Muscle of arm (tissue), 14 donors: Measurements from ENCODE around the gene KIF5A. TPM values are rescaled to one million over a fixed set of nuclear protein-coding genes. Genes with fewer than 3 reads are reported as not detected.
"Not testable (repeated sequence)": the region's sequence is repeated elsewhere in the genome, so short reads cannot be mapped to it uniquely, and the experiment has no call there.

Experiments
- DNase-seq: peaks from one replicate; pipeline ENCODE4 v3.0.0-alpha.2; 2013
- long read RNA-seq, 11 donors: transcript quantifications; one replicate each; lab custom pipeline, GENCODE V29; 2026
- polyA plus RNA-seq, 12 donors: library from polyadenylated mRNA; unstranded; fragments of 120-200 nt; gene quantifications; one replicate each; pipeline ENCODE4 v1.2.1, GENCODE V29; 2013; ENCODE audit not compliant: insufficient read length in 12 of 12

Gene KIF5A
- polyA plus RNA-seq, result 1 to 10 TPM in 1 of 12 donors, under 1 TPM in 10, not detected in 1; 0.04 to 5.2 (median 0.21) TPM
- long read RNA-seq, donor 1, result 0 reads
- long read RNA-seq, donor 2, result 0 reads
- long read RNA-seq, donor 3, result 0 reads
- long read RNA-seq, donor 4, result 0 reads
- long read RNA-seq, donor 5, result 0 reads
- long read RNA-seq, donor 6, result 0 reads
- long read RNA-seq, donor 7, result 0 reads
- long read RNA-seq, donor 8, result 0 reads
- long read RNA-seq, donor 9, result 0 reads
- long read RNA-seq, donor 10, result 0 reads
- long read RNA-seq, donor 11, result 0 reads

GRCh38 chr12:57549909-57550640 is at the start of gene KIF5A:
KIF5A (plus strand) TSS chr12:57550044; CDS start chr12:57550272, 228 bp downstream.
- no peak for DNase-seq

- DNase-seq, result no peak
Measured at GRCh38 chr12:57500213-57500612, 49.6 kb upstream of the KIF5A start.

- not testable (repeated sequence) for DNase-seq
Measured at GRCh38 chr12:57502311-57502969, 47.4 kb upstream of the KIF5A start.

- not testable (repeated sequence) for DNase-seq
Measured at GRCh38 chr12:57506541-57506940, 43.3 kb upstream of the KIF5A start.

GRCh38 chr12:57507796-57508195 is 42.0 kb upstream of the KIF5A start:
- DNase-seq, result not testable (repeated sequence)

- no peak for DNase-seq
Measured at GRCh38 chr12:57511161-57511560, 38.7 kb upstream of the KIF5A start.

- no peak for DNase-seq
Measured at GRCh38 chr12:57511588-57512325, 38.1 kb upstream of the KIF5A start.

- no peak for DNase-seq
Measured at GRCh38 chr12:57512665-57513064, 37.2 kb upstream of the KIF5A start.

- no peak for DNase-seq
Measured at GRCh38 chr12:57513266-57513665, 36.6 kb upstream of the KIF5A start.

GRCh38 chr12:57513677-57514076 is 36.2 kb upstream of the KIF5A start:
- DNase-seq, result not testable (repeated sequence)

GRCh38 chr12:57514246-57514645 is 35.6 kb upstream of the KIF5A start:
- not testable (repeated sequence) for DNase-seq

- DNase-seq, result no peak
Measured at GRCh38 chr12:57514720-57515407, 35.0 kb upstream of the KIF5A start.

- no peak for DNase-seq
Measured at GRCh38 chr12:57515408-57515933, 34.4 kb upstream of the KIF5A start.

- no peak for DNase-seq
Measured at GRCh38 chr12:57515934-57516541, 33.8 kb upstream of the KIF5A start.

GRCh38 chr12:57516617-57517153 is 33.2 kb upstream of the KIF5A start:
- DNase-seq, result no peak

- DNase-seq, result no peak
Measured at GRCh38 chr12:57517187-57517586, 32.7 kb upstream of the KIF5A start.

GRCh38 chr12:57517718-57518117 is 32.1 kb upstream of the KIF5A start:
- not testable (repeated sequence) for DNase-seq

GRCh38 chr12:57518176-57518919 is 31.5 kb upstream of the KIF5A start:
- peak; percentile 55 for DNase-seq
